ENCODE results near the gene FHIT.
"Not testable (repeated sequence)": the region's sequence is repeated elsewhere in the genome, so short reads cannot be mapped to it uniquely, and the experiment has no call there.

FHIT gene

DNA sequence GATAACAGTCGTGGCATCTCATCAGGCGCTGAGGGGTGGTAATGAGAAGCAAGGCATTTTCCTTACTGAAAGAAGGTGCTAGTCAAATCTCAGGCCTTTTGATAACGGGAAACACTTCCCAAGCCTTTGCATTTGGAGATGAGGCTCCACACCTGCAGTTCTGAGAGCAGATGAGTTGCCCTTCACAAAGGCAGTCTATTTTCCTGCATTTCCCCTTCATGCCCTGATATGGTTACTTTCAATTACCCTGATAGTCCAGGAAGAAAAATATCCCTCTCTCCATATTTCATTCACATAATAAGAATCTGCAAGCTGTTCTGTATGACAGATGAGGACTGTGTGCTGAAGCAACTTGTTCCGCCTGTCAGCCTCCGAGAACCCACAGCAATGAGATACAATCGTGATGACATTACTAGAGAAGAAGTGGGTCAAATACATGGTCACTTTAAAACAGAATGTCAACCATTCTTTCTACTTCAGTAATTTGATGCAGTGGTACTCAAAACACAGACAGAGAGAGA is 25.0 kb downstream of the FHIT start:
- DNase-seq = no peak

DNA sequence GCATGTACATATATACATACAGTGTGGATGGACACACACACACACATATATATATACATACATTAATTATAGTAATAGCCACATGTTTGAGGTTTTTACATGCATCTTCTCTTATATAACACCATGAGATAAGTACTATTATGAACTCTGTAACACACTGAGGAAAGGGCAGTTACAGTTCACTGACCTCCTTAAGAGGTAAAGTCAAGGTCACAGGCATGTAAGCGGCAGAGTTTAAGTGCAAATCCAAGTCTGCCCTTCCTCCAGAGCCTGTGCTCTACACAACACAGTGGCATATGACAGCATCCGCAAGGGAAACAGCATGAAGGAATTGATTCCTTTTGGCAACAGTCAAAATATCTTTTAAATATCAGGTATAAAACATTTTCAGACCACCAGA is 26.4 kb downstream of the FHIT start:
- no peak for DNase-seq

DNA sequence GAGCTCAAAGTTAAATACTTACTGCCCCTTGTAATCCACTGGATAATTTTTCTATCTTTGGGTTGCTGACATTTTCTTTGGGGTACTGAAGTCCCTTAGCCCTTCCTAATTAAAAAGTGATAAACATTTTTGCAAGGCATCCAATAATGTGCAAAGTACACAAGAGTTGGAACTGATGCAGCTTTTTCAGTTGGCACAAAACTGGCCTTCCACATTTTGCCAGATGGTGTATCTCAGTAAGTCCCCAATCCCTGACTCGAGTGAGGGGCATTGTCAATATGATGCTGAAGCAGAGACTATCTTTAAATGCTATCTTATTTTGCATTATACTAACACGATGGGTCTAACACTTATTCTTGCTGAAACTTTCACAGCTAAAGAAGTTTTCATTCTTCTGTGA is 27.8 kb downstream of the FHIT start:
- DNase-seq = no peak

DNA sequence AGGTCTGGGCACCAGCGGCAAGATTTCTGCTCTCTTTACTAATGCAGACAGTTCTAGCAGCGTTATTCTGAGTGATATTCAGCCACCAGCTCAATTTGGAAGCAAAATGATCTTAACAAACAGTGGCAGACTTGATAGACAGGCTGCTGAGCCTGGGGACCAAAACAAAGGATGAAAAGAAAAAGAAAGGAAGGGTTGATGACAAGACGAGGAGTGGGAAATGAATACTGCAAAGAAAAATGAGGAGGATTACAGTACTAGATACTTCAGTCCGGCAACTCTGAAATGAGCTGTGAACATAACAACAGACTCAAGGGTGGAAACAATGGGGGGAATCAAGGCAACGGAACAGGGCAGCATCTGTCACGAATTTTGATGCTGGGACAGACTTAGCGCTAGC is 28.8 kb downstream of the FHIT start:
- no peak for DNase-seq

- no peak for DNase-seq
Measured at GRCh38 chr3:61221759-61222362, 29.4 kb downstream of the FHIT start.

GRCh38 chr3:61218504-61218903 is 32.7 kb downstream of the FHIT start:
- no peak for DNase-seq

DNA sequence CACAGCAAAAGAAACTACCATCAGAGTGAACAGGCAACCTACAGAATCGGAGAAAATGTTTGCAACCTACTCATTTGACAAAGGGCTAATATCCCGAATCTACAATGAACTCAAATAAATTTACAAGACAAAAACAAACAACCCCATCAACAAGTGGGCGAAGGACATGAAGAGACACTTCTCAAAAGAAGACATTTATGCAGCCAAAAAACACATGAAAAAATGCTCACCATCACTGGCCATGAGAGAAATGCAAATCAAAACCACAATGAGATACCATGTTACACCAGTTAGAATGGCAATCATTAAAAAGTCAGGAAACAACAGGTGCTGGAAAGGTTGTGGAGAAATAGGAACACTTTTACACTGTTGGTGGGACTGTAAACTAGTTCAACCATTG is 35.1 kb downstream of the FHIT start:
- DNase-seq = not testable (repeated sequence)

GRCh38 chr3:61202086-61202485 is 49.2 kb downstream of the FHIT start:
- no peak for DNase-seq

- no peak for DNase-seq
Measured at GRCh38 chr3:61201071-61201470, 50.2 kb downstream of the FHIT start.

- no peak for DNase-seq
Measured at GRCh38 chr3:61200270-61200669, 51.0 kb downstream of the FHIT start.

DNA sequence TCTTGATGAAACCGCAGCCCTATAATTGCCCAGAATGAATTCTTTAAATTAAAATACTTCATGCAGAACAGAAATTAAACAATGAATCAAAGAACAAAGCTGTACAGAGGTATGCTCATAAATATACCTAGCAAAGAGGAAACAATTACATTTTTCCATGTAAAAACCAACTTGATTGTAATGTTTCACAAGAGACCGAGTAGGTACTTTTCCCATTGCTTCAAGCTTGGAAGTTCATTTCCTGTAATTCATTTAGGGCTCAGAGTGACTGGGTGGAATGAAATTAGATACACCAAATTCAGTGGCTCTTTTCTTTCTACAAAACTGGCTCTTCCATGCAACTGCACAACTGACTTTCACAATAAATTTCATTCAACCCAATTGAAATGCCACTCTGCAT is 51.4 kb downstream of the FHIT start:
- no peak for DNase-seq

DNA sequence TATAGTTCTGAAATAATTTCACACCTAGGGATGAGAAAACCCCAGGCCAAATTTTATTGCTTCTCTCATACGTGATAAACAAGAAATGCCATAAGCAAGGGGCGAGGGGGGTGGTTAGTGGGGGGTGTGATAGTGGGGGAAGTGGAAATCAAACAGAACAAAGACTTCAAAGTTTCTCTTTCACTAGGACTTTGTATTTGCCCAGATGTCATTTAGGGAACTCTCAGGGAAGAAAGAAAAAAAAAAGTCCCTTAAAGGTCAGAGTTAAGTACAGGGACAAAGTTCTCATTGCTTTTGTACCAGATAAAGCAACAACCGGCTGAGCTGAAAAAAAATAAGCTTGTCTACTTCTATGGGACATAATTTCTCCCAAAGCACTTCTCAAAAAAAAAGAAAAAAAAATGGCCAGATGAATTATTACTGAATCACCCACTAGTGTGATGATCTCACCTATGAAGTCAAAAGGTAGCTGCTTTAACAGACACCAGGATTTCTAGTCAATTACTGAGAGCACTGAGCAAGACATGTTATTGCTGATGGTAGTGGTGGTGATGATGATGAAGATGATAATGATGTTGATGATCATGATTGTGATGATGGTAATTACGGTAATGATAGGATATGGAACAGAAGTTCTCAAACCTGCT is 56.2 kb downstream of the FHIT start:
- DNase-seq = no peak

DNA sequence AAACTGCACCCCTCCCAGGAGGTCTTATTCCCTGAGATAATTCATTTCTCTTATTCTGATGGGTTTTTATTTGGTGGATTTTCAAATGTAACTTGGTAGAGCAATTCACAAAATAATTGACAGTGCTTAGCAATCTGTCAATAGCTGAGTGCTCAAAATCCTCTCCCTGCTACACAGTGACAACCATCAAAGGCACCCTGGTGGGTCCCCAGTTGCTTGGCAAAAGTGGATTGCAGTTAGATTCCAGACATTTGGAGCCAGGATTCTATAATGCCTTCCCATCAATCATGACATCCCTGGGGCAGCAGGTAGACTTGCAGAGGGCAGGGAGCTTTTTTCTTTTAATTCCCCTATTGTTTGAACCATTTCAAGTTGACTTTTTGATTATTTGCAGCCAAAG is 59.0 kb downstream of the FHIT start:
- no peak for DNase-seq

GRCh38 chr3:61190205-61190604 is 61.0 kb downstream of the FHIT start:
- DNase-seq = not testable (repeated sequence)

DNA sequence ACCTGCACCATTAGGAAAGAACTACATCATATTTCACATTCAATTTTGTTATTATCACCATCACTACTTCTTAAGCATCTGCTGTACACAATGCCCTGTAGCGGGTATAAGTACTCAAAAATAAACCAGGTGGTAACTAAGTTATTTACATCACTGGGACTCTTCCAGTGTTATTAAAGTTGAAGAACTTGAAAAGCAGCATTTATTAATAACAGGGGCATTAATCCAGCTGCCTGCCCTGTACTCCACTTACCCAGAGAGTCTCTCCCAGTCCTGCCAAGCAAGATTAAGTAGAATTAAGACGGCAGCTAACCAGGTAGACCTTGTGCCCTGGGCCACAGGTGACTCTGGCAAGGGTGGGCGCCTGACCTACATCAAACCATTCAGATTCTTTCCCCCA is 65.2 kb downstream of the FHIT start:
- DNase-seq = no peak

GRCh38 chr3:61184956-61185355 is 66.3 kb downstream of the FHIT start:
- DNase-seq = no peak

DNA sequence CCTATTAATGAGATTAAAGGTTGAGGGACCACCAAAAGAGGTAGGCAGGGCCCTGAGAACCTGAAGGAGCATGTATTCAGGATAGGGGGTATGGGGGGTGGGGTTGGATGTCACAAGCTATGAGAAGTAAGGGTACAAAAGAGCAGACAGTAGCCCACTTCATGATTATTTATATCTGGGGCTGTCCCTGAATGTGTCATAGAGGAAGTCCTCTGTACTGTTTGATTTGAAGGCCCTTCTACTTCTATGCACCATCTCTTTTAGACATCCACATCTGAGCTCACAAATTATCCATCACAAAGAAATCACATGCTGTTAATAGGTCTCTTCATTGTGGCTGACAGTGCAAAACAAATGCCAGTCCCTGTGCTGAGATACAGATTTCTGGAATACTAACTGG is 68.6 kb downstream of the FHIT start:
- no peak for DNase-seq

- DNase-seq = no peak
Measured at GRCh38 chr3:61181874-61182273, 69.4 kb downstream of the FHIT start.

- no peak for DNase-seq
Measured at GRCh38 chr3:61180206-61180605, 71.0 kb downstream of the FHIT start.

DNA sequence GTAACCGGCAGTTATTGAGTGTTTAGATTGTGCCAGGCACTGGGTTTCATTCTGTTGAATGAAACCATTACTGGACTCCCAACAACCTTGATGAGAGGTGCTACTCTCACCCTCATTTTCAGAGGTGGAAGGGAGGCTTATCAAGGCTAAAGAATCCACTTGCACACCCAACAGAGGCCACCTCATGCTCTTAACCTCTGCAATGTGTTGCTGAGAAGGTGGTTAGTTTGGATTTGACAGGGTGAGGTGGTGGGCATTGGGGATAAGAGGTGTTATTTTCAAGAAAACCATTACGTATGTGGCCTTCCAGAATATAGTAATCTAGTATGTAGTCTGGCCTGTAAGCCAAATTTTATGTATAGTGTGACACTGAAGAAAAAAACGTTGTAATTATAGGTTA is 73.1 kb downstream of the FHIT start:
- DNase-seq = no peak

DNA sequence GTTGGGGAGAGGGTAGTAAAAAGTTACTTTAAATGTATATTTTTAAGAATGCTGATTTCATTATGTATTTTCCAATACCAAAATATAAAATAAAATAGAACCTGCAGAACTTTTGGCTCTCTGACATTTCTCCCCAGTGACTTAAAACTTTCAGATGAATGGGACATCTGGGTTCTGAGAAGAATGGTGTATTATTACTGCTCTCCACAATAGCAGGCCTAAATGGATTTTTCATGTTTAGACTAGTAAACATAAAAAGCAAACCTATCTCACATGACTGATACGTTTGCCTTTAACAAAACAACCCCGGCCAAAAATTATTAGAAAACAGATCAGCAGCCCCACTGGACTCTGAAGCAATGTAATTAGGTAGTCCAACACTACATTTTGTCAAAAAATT is 73.8 kb downstream of the FHIT start:
- DNase-seq = no peak

- no peak for DNase-seq
Measured at GRCh38 chr3:61173676-61174075, 77.6 kb downstream of the FHIT start.

- DNase-seq = no peak
Measured at GRCh38 chr3:61172684-61173083, 78.6 kb downstream of the FHIT start.

GRCh38 chr3:61172203-61172602 is 79.0 kb downstream of the FHIT start:
- DNase-seq = no peak

GRCh38 chr3:61169621-61170251 is 81.5 kb downstream of the FHIT start:
- no peak for DNase-seq
